ENCODE results near the gene PRKN. TPM values are rescaled to one million over a fixed set of nuclear protein-coding genes. Genes with fewer than 3 reads are reported as not detected.
A peak's percentile ranks its signal among the peaks of the same experiment; 100 is the strongest.
"Not testable (repeated sequence)": the region's sequence is repeated elsewhere in the genome, so short reads cannot be mapped to it uniquely, and the experiment has no call there.

PRKN gene
- total and polyA plus RNA-seq, 2 experiments from 2014 or later = 0.10 to 0.84 TPM

DNA sequence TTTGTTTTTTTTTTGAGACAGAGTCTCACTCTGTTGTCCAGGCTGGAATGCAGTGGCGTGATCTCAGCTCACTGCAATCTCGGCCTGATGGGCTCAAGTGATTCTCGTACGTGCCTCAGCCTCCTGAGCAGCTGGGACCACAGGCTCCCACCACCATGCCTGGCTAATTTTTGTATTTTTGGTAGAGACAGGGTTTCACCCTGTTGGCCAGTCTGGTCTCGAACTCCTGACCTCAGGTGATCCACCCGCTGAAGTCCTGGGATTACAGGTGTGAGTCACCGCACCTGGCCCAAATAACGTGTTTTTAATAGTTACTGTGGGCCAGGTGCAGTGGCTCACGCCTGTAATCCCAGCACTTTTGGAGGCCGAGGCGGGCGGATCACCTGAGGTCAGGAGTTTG lies 876.1 kb downstream of the PRKN start:
- not testable (repeated sequence) for H2AFZ ChIP-seq; H3K79me2 ChIP-seq (replicated peaks; ENCODE audit: insufficient read depth); H3K9me3 Mint-ChIP-seq; H4K20me1 ChIP-seq (replicated peaks; ENCODE audit: insufficient read depth); H3K27me3 ChIP-seq (ENCODE audit: insufficient read depth); H3K4me3 Mint-ChIP-seq; H3K4me2 ChIP-seq; DNase-seq (ENCODE audit: low spot score); H3K36me3 Mint-ChIP-seq (ENCODE audit: low read depth); H3K36me3 ChIP-seq (ENCODE audit: insufficient read depth); H3F3A ChIP-seq (replicated peaks; ENCODE audit: low read depth); H3K27ac ChIP-seq (ENCODE audit: low read depth); ATAC-seq; H3K27me3 Mint-ChIP-seq (ENCODE audit: insufficient read depth, low read depth, poor library complexity); H3K4me3 ChIP-seq; H3K9me2 ChIP-seq (ENCODE audit: insufficient read depth); H3K27ac Mint-ChIP-seq; H3K4me1 ChIP-seq (ENCODE audit: insufficient read depth)
- H3K4me1 Mint-ChIP-seq = peaks cover 20% of the 10 kb centered on the region

DNA sequence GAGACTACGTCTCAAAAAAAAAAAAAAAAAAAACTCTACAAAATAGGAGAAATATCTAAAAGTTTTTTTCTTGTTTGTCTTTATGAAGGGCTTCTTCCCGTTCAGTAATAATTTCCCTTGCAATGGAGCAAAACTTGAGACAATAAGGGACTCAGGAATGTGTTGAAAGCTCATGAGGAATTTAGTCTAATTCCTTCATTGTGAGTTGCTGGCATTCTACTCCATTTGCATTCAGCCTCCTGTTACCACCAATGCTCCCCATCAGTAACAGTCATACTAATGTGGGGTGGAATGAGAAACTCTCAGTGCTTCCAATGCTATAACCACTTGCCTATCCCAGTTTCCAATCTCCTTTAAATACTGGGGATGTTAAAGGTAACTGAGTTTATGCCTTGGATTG lies 877.0 kb downstream of the PRKN start:
- Mint-ChIP-seq H3K4me1 (peaks cover 20% of the 10 kb centered on the region), H3K27me3 (ENCODE audit: insufficient read depth, low read depth, poor library complexity) (no peaks in the 10 kb centered on the region), H3K36me3 (ENCODE audit: low read depth) (no peaks in the 10 kb centered on the region), H3K27ac (no peak overlapping the region), H3K9me3 (no peaks in the 10 kb centered on the region), H3K4me3 (no peak overlapping the region)
- no peak overlapping the region for H3K27ac ChIP-seq (ENCODE audit: low read depth)
- TF ChIP-seq CREB1 (CRISPR knock-in tag; IDR thresholded peaks at IDR 0.05; ENCODE audit: low read depth) (no peak), EZH2phosphoT487 (IDR thresholded peaks at IDR 0.05; ENCODE audit: unreplicated experiment) (no peak), ZNF331 (CRISPR knock-in tag; IDR thresholded peaks at IDR 0.05; ENCODE audit: low read depth) (no peak)
- TF ChIP-seq, protein P1, sequence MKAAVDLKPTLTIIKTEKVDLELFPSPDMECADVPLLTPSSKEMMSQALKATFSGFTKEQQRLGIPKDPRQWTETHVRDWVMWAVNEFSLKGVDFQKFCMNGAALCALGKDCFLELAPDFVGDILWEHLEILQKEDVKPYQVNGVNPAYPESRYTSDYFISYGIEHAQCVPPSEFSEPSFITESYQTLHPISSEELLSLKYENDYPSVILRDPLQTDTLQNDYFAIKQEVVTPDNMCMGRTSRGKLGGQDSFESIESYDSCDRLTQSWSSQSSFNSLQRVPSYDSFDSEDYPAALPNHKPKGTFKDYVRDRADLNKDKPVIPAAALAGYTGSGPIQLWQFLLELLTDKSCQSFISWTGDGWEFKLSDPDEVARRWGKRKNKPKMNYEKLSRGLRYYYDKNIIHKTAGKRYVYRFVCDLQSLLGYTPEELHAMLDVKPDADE (IDR thresholded peaks at IDR 0.05) = no peak
- TF ChIP-seq, protein P2, sequence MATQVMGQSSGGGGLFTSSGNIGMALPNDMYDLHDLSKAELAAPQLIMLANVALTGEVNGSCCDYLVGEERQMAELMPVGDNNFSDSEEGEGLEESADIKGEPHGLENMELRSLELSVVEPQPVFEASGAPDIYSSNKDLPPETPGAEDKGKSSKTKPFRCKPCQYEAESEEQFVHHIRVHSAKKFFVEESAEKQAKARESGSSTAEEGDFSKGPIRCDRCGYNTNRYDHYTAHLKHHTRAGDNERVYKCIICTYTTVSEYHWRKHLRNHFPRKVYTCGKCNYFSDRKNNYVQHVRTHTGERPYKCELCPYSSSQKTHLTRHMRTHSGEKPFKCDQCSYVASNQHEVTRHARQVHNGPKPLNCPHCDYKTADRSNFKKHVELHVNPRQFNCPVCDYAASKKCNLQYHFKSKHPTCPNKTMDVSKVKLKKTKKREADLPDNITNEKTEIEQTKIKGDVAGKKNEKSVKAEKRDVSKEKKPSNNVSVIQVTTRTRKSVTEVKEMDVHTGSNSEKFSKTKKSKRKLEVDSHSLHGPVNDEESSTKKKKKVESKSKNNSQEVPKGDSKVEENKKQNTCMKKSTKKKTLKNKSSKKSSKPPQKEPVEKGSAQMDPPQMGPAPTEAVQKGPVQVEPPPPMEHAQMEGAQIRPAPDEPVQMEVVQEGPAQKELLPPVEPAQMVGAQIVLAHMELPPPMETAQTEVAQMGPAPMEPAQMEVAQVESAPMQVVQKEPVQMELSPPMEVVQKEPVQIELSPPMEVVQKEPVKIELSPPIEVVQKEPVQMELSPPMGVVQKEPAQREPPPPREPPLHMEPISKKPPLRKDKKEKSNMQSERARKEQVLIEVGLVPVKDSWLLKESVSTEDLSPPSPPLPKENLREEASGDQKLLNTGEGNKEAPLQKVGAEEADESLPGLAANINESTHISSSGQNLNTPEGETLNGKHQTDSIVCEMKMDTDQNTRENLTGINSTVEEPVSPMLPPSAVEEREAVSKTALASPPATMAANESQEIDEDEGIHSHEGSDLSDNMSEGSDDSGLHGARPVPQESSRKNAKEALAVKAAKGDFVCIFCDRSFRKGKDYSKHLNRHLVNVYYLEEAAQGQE (IDR thresholded peaks at IDR 0.05; ENCODE audit: unreplicated experiment) = no peak
- no peaks in the 10 kb centered on the region for H3K36me3 ChIP-seq (ENCODE audit: insufficient read depth)
- no peaks in the 10 kb centered on the region for H3K27me3 ChIP-seq (ENCODE audit: insufficient read depth)
- DNase-seq (ENCODE audit: low spot score) (peak; percentile 51), ATAC-seq (peak; percentile 84)
- no peak overlapping the region for H3K4me2 ChIP-seq
- no peaks in the 10 kb centered on the region; the same call in 1 of the 2 replicates for H3K4me1 ChIP-seq (ENCODE audit: insufficient read depth)
- H3F3A ChIP-seq (replicated peaks; ENCODE audit: low read depth) = no peaks in the 10 kb centered on the region
- no peaks in the 10 kb centered on the region for H4K20me1 ChIP-seq (replicated peaks; ENCODE audit: insufficient read depth)
- no peak overlapping the region for H2AFZ ChIP-seq
- no peaks in the 10 kb centered on the region for H3K79me2 ChIP-seq (replicated peaks; ENCODE audit: insufficient read depth)
- no peaks in the 10 kb centered on the region for H3K9me2 ChIP-seq (ENCODE audit: insufficient read depth)
- H3K4me3 ChIP-seq = no peak overlapping the region

DNA sequence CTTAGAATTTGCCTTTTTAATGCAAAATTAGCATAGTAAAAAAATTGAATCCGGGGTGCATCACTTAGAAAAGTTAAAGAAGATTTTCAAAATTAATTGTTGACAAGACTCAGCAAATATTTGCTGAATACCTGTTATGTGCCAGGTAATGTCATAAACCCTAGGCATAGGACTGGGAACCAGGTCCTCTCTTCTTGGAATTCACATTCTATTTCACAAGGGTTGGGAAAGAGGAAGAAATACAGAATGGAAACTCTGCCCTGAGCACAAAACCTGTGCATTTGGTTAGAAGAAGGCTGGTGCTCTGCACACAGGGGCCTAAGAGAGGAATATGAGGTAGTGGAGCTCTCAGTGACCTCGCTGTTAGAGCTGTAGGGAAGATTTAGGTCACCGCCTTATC lies 879.9 kb downstream of the PRKN start:
- Histone ChIP-seq H3K9me2 (ENCODE audit: insufficient read depth) (no peaks in the 10 kb centered on the region), H3K27ac (ENCODE audit: low read depth) (no peak overlapping the region), H3K79me2 (replicated peaks; ENCODE audit: insufficient read depth) (no peaks in the 10 kb centered on the region), H3K4me3 (no peak overlapping the region), H3K36me3 (ENCODE audit: insufficient read depth) (no peaks in the 10 kb centered on the region), H3K27me3 (ENCODE audit: insufficient read depth) (no peaks in the 10 kb centered on the region), H3F3A (replicated peaks; ENCODE audit: low read depth) (no peaks in the 10 kb centered on the region), H2AFZ (no peak overlapping the region), H3K4me1 (ENCODE audit: insufficient read depth) (no peaks in the 10 kb centered on the region; the same call in 1 of the 2 replicates), H3K4me2 (no peak overlapping the region), H4K20me1 (replicated peaks; ENCODE audit: insufficient read depth) (no peaks in the 10 kb centered on the region)
- Mint-ChIP-seq H3K36me3 (ENCODE audit: low read depth) (no peaks in the 10 kb centered on the region), H3K4me3 (no peak overlapping the region), H3K4me1 (peaks cover 20% of the 10 kb centered on the region), H3K27ac (no peak overlapping the region), H3K9me3 (no peaks in the 10 kb centered on the region), H3K27me3 (ENCODE audit: insufficient read depth, low read depth, poor library complexity) (peaks cover 2% of the 10 kb centered on the region)
- DNase-seq (ENCODE audit: low spot score) (no peak), ATAC-seq (no peak)
- TF ChIP-seq, protein P2 (IDR thresholded peaks at IDR 0.05; ENCODE audit: unreplicated experiment) = no peak
- TF ChIP-seq EZH2 (IDR thresholded peaks at IDR 0.05; ENCODE audit: low read depth, unreplicated experiment) (no peak), STAT1 (IDR thresholded peaks at IDR 0.05; ENCODE audit: unreplicated experiment) (no peak), ZNF331 (CRISPR knock-in tag; IDR thresholded peaks at IDR 0.05; ENCODE audit: low read depth) (no peak), JUNB (IDR thresholded peaks at IDR 0.05; ENCODE audit: unreplicated experiment) (no peak), NANOG (IDR thresholded peaks at IDR 0.05; ENCODE audit: borderline replicate concordance) (no peak), CREB1 (CRISPR knock-in tag; IDR thresholded peaks at IDR 0.05; ENCODE audit: low read depth) (no peak)
- TF ChIP-seq, protein P3, sequence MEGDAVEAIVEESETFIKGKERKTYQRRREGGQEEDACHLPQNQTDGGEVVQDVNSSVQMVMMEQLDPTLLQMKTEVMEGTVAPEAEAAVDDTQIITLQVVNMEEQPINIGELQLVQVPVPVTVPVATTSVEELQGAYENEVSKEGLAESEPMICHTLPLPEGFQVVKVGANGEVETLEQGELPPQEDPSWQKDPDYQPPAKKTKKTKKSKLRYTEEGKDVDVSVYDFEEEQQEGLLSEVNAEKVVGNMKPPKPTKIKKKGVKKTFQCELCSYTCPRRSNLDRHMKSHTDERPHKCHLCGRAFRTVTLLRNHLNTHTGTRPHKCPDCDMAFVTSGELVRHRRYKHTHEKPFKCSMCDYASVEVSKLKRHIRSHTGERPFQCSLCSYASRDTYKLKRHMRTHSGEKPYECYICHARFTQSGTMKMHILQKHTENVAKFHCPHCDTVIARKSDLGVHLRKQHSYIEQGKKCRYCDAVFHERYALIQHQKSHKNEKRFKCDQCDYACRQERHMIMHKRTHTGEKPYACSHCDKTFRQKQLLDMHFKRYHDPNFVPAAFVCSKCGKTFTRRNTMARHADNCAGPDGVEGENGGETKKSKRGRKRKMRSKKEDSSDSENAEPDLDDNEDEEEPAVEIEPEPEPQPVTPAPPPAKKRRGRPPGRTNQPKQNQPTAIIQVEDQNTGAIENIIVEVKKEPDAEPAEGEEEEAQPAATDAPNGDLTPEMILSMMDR (conservative IDR thresholded peaks at IDR 0.05; ENCODE audit: low read depth in 2 of 2) = no peak

All from GM23338 (cell line).